HFF-Myc (cell line): ENCODE measurements around the gene ZSCAN16.
A peak's percentile ranks its signal among the peaks of the same experiment; 100 is the strongest.
"Not testable (repeated sequence)": the region's sequence is repeated elsewhere in the genome, so short reads cannot be mapped to it uniquely, and the experiment has no call there.

Source experiments
- DNase-seq: peaks from one replicate; pipeline ENCODE4 v3.0.0-alpha.2; 2011; ENCODE audit warnings: low read depth; ENCODE audit errors: extremely low read depth
- H3K4me3 ChIP-seq: replicated peaks from 2 replicates; pipeline ENCODE4 v1.5.1; 2011; ENCODE audit warnings: low read depth, mild to moderate bottlenecking, control low read depth, low read length
- CTCF ChIP-seq: IDR thresholded peaks from 2 replicates; pipeline ENCODE4 v1.5.1; 2012; ENCODE audit warnings: mild to moderate bottlenecking, low read depth, low read length, control low read depth; ENCODE audit errors: missing control alignments

ZSCAN16 gene

DNA sequence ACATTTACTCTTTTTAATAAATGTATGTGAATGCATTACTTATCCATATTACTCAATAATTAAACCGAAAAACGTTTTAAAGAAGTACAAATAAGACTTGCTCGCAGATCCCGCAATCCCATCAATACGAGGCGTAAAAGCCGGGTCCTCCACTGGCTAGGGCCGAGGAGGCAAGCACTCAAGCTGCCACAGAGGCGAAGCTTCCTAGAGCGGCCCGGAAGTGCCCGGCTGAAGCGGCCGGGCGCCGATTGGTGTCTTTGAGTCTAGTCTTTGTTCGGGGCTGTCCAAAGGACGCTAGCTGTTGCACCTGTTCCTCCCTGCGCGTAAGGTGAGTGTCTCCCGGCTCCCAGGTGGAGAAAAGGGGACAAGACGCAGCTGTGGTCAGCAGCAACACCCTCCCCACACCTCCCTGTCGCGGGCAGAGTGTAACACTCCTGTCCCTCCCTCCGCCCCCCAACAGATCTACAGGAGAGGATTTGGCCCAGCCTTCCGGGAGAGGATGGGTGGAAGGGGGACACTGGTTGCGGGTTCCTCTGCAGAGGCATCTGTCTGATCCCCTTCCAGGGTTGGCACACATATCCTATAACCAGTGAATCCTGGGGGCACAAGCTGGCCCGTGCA is at the start of gene ZSCAN16:
ZSCAN16 (plus strand) TSS at position 260 of the 621 bp plus-strand sequence. CDS start 835 bp downstream, outside the sequence.
- no peak for DNase-seq
- peak within 1 kb of the TSS; percentile 68 for H3K4me3 ChIP-seq
- TF ChIP-seq CTCF: no peak

DNA sequence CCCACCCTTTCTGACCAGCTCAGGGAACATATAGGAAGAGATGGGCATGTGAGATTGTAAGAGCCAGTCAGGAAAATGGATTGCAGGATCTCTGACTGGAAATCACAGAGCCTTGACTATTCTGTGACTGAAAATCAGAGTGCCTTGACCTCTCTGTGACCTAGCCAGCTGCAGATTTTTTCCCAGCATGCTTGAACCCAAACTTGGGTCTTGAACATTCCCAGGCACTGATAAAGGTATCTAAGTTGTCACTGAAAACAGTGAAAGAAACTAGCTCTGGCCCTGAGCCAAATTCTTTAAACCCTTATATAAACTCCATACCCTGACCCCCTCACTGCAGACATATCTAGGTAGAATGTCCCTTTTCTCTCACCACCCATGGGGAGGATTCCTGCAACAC is 46.4 kb upstream of the ZSCAN16 start:
- H3K4me3 ChIP-seq: no peak overlapping the region
- DNase-seq: no peak
- no peak for TF ChIP-seq CTCF

- no peak for TF ChIP-seq CTCF
- no peak for DNase-seq
Observed at GRCh38 chr6:28078836-28079235, 45.6 kb upstream of the ZSCAN16 start.

GRCh38 chr6:28080381-28080630 is 44.1 kb upstream of the ZSCAN16 start, which contains the start of gene ZNF165:
Gene ZNF165, plus strand, starts transcription at chr6:28080568. Its CDS starts 4,913 bp downstream, at chr6:28085481.
- H3K4me3 ChIP-seq: peak within 1 kb of the TSS; percentile 86
- DNase-seq: not testable (repeated sequence)

More at GRCh38 chr6:28078836-28079235, 45.6 kb upstream of the ZSCAN16 start:
- no peak overlapping the region for H3K4me3 ChIP-seq

DNA sequence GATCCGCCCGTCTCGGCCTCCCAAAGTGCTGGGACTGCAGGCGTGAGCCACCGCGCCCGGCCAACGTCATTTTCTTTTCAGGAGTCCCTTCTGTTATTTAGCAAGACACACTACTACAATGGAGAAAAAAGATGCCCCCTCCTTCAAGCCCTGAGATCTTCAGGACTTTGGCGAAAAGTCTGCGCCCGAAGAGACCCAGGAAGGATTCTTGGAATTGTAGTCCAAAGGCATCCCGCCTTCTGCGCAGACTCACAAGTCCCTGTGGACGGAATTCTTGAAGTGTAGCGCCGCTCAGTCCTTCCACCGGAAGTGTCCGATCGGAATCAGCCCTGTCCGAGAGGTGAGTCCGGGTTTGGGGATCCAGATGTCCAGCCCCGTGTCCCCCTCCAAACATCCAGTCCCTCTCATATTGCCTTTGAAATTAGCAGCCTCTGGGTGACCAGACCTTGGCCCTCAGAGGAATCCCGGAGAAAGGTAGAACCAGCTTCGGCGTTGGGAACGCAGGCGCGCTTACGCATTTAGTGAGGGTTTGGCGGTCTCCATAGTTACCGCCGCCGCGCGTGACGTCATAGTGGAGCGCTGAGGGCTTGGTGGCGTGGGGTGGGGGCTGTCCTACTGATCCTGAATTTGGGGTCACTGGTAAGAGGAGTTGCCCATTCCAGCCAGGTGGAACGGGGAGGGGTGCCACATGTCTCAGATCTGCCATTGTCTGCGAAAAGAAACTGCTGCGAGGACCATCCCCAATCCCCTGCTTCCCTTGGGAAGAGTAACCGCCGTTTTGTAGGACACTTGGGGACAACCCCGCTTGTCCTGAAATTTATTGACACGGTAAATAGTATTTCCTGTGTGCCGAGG is 43.6 kb upstream of the ZSCAN16 start:
- peak overlapping the region; percentile 86 for H3K4me3 ChIP-seq
- DNase-seq: peak; percentile 91
- no peak for TF ChIP-seq CTCF

DNA sequence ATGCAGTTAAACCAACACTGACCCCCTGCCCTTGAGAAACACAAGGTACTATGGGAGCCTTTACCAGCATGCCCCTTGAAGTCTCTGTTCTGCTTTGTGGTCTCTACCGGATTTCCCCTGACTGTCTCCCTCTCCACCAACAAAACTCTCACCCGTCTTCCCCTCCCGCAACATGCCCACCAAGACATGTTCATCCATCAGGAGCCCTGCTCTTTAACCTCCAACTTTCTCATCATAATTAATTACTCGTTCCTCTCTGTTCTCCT is 43.0 kb upstream of the ZSCAN16 start:
- DNase-seq: no peak
- TF ChIP-seq CTCF: no peak
- H3K4me3 ChIP-seq: peak overlapping the region; percentile 86

- no peak for DNase-seq
- H3K4me3 ChIP-seq: no peak overlapping the region
- no peak for TF ChIP-seq CTCF
Observed at GRCh38 chr6:28082939-28083338, 41.5 kb upstream of the ZSCAN16 start.
